IMR-90 (cell line): ENCODE data around the gene GARIN5A. TPM values are rescaled to one million over a fixed set of nuclear protein-coding genes. Genes with fewer than 3 reads are reported as not detected.

ENCODE experiments used
- ATAC-seq: fragments of 200-7000 bp; cut with Tn5 transposase; 2 replicates; pipeline ENCODE4 v1.9.1; 2020; ENCODE audit warnings: low read depth, mild to moderate bottlenecking, moderate library complexity
- BruUV-seq: library from RNA; stranded (reverse); fragments of 400-500 nt; replicated peaks from 2 replicates; lab custom pipeline; 2021; lab: Mats Ljungman, UMichigan
- CTCF ChIA-PET: fragments of 300-600 bp; formaldehyde crosslinking; extraction: SDS; loops from one replicate; lab custom pipeline; 2021; ENCODE audit warnings: antibody characterized with exemption; lab: Yijun Ruan, JAX
- POLR2A ChIA-PET: fragments of 300-600 bp; sonication (Branson Sonifier 250); formaldehyde crosslinking; loops from one replicate; lab custom pipeline; 2022; ENCODE audit warnings: antibody characterized with exemption; ENCODE audit not compliant: unreplicated experiment; lab: Charles Lee
- DNase-seq: peaks from one replicate; pipeline ENCODE4 v3.0.0; 2013
- H2AFZ ChIP-seq: replicated peaks from 2 replicates; pipeline ENCODE3; 2013; ENCODE audit warnings: low read length, mild to moderate bottlenecking; ENCODE audit not compliant: poor library complexity
- H2AK5ac ChIP-seq: 2 replicates; pipeline ENCODE4 v1.6.1; 2013; ENCODE audit warnings: low read depth, low read length, inconsistent platforms
- H2AK9ac ChIP-seq: replicated peaks from 2 replicates; pipeline ENCODE3; 2013; ENCODE audit warnings: mild to moderate bottlenecking, low read depth, low read length, moderate library complexity; ENCODE audit not compliant: poor library complexity
- H2BK120ac ChIP-seq: 2 replicates; pipeline ENCODE4 v1.6.1; 2013; ENCODE audit warnings: low read depth, low read length, inconsistent platforms
- H2BK15ac ChIP-seq: 3 replicates; pipeline ENCODE4 v1.6.1; 2013; ENCODE audit warnings: low read depth, low read length, inconsistent platforms
- H2BK20ac ChIP-seq: 2 replicates; pipeline ENCODE4 v1.6.1; 2013; ENCODE audit warnings: low read depth, mild to moderate bottlenecking, inconsistent platforms, low read length, moderate library complexity
- H2BK5ac ChIP-seq: 2 replicates; pipeline ENCODE4 v1.6.1; 2013; ENCODE audit warnings: mild to moderate bottlenecking, low read depth, low read length, inconsistent platforms; ENCODE audit not compliant: poor library complexity, severe bottlenecking
- H3K14ac ChIP-seq: replicated peaks from 2 replicates; pipeline ENCODE4 v1.6.1; 2013; ENCODE audit warnings: low read depth, low read length, inconsistent platforms
- H3K18ac ChIP-seq: 2 replicates; pipeline ENCODE4 v1.6.1; 2013; ENCODE audit warnings: low read depth, low read length, control low read depth
- H3K23ac ChIP-seq: 2 replicates; pipeline ENCODE4 v1.6.1; 2013; ENCODE audit warnings: low read depth, low read length, inconsistent platforms
- H3K27ac ChIP-seq: 2 replicates; pipeline ENCODE4 v1.5.1; 2013; ENCODE audit warnings: mild to moderate bottlenecking, control low read depth, low read length; ENCODE audit not compliant: insufficient read depth
- H3K27me3 ChIP-seq: 2 replicates; pipeline ENCODE4 v1.6.1; 2013; ENCODE audit warnings: low read length; ENCODE audit not compliant: control insufficient read depth, insufficient read depth
- H3K36me3 ChIP-seq: 2 replicates; pipeline ENCODE4 v1.6.1; 2013; ENCODE audit warnings: low read length, mixed read lengths; ENCODE audit not compliant: control insufficient read depth, insufficient read depth
- H3K4ac ChIP-seq: 2 replicates; pipeline ENCODE4 v1.6.1; 2013; ENCODE audit warnings: low read depth, low read length, inconsistent platforms
- H3K4me1 ChIP-seq: 2 replicates; pipeline ENCODE4 v1.6.1; 2013; ENCODE audit warnings: low read length, mixed read lengths; ENCODE audit not compliant: control insufficient read depth, insufficient read depth
- H3K4me2 ChIP-seq: 2 replicates; pipeline ENCODE4 v1.6.1; 2013; ENCODE audit warnings: low read depth, mild to moderate bottlenecking, control low read depth, low read length, moderate library complexity
- H3K4me3 ChIP-seq: 2 replicates; pipeline ENCODE4 v1.5.1; 2013; ENCODE audit warnings: low read depth, mild to moderate bottlenecking, control low read depth, low read length, moderate library complexity; ENCODE audit not compliant: insufficient read depth
- H3K56ac ChIP-seq: 2 replicates; pipeline ENCODE4 v1.6.1; 2013; ENCODE audit warnings: low read length, inconsistent platforms; ENCODE audit not compliant: insufficient read depth; ENCODE audit errors: extremely low read depth
- H3K79me1 ChIP-seq, 2 experiments: 2 replicates each; pipeline ENCODE4 v1.6.1; 2013; ENCODE audit warnings: low read length in 2 of 2, inconsistent platforms in 1 of 2, low read depth in 1 of 2
- H3K9ac ChIP-seq: 2 replicates; pipeline ENCODE4 v1.6.1; 2013; ENCODE audit warnings: low read depth, low read length, control low read depth
- H3K9me1 ChIP-seq: 2 replicates; pipeline ENCODE4 v1.6.1; 2013; ENCODE audit warnings: low read length, inconsistent platforms; ENCODE audit not compliant: insufficient read depth
- H3K9me3 ChIP-seq: 2 replicates; pipeline ENCODE4 v1.6.1; 2013; ENCODE audit warnings: low read length; ENCODE audit not compliant: control insufficient read depth, insufficient read depth
- H4K20me1 ChIP-seq: 2 replicates; pipeline ENCODE4 v1.6.1; 2013; ENCODE audit warnings: low read length, inconsistent platforms; ENCODE audit not compliant: insufficient read depth
- H4K5ac ChIP-seq: 2 replicates; pipeline ENCODE4 v1.6.1; 2013; ENCODE audit warnings: mild to moderate bottlenecking, low read depth, low read length, control low read depth
- H4K8ac ChIP-seq, 2 experiments: 2 replicates each; pipeline ENCODE4 v1.6.1; 2013; ENCODE audit warnings: low read depth in 2 of 2, low read length in 2 of 2, control low read depth in 1 of 2, inconsistent platforms in 1 of 2
- H4K91ac ChIP-seq: 2 replicates; pipeline ENCODE4 v1.6.1; 2013; ENCODE audit warnings: low read depth, low read length, inconsistent platforms; ENCODE audit not compliant: insufficient read depth
- CEBPB ChIP-seq: IDR thresholded peaks from 2 replicates; pipeline ENCODE4 v1.6.1; 2012; ENCODE audit warnings: low read depth, low read length, improper control_type of control experiment
- CHD1 ChIP-seq: IDR thresholded peaks from 2 replicates; pipeline ENCODE4 v1.6.1; 2012; ENCODE audit warnings: low read depth, low read length, improper control_type of control experiment
- ELK1 ChIP-seq: fragments of 150-350 bp; IDR thresholded peaks from 2 replicates; pipeline ENCODE4 v1.6.1; 2016; ENCODE audit warnings: low read depth, mild to moderate bottlenecking, low read length, moderate library complexity, borderline replicate concordance
- MAFK ChIP-seq: IDR thresholded peaks from 2 replicates; pipeline ENCODE4 v1.6.1; 2012; ENCODE audit warnings: low read depth, low read length, improper control_type of control experiment
- NFE2L2 ChIP-seq: fragments of 150-350 bp; IDR thresholded peaks from 2 replicates; pipeline ENCODE4 v1.6.1; 2016; ENCODE audit warnings: low read depth, mild to moderate bottlenecking, low read length
- RCOR1 ChIP-seq: IDR thresholded peaks from 2 replicates; pipeline ENCODE4 v1.6.1; 2012; ENCODE audit warnings: mild to moderate bottlenecking, low read length, improper control_type of control experiment; ENCODE audit not compliant: insufficient replicate concordance
- USF2 ChIP-seq: fragments of 150-350 bp; IDR thresholded peaks from 2 replicates; pipeline ENCODE4 v1.6.1; 2017; ENCODE audit warnings: mild to moderate bottlenecking, antibody characterized with exemption, low read length, low read depth
- WGBS, 2 experiments: methylation state at CpG; one replicate each; pipeline versions ENCODE4 v1.1.5 to v1.1.7; 2013; ENCODE audit warnings: missing lambda C conversion rate in 2 of 2; ENCODE audit not compliant: insufficient read length in 1 of 2; ENCODE audit errors: extremely low coverage in 2 of 2; 5-methylcytosine and 5-hydroxymethylcytosine counted together
- dilution Hi-C: fragments of 300-500 bp; cut with HindIII; formaldehyde crosslinking; loops from one replicate; pipeline ENCODE4 v1.14.3; 2018; ENCODE audit warnings: low sequenced_read_pairs; ENCODE audit not compliant: unreplicated experiment
- in situ Hi-C: fragments of 300-500 bp; cut with MboI; formaldehyde crosslinking; loops from 3 replicates; pipeline ENCODE4 v1.14.3; 2019; ENCODE audit warnings: low sequenced_read_pairs, inconsistent platforms, mixed read lengths
- intact Hi-C: fragments of 100-400 bp; cut with micrococcal nuclease; formaldehyde crosslinking; loops from 2 replicates; pipeline ENCODE4 v1.10.0; 2022
- polyA plus RNA-seq, 3 experiments: library from polyadenylated mRNA; depleted of rRNA; stranded (reverse); fragments of >200 nt; gene quantifications; 2 replicates each; pipeline ENCODE4 v1.2.3, GENCODE V29; 2012; ENCODE audit warnings: low replicate concordance in 1 of 3
- total RNA-seq: library from RNA; depleted of rRNA; stranded (reverse); fragments of >200 nt; gene quantifications from 2 replicates; pipeline ENCODE4 v1.2.3, GENCODE V29; 2012

The GARIN5A gene
- total and polyA plus RNA-seq, 2 of the 4 experiments (the other 2 are of a cell fraction): 0.53 TPM; not detected in 1

GRCh38 chr19:50517704-50518075 lies 41.0 kb upstream of the GARIN5A start:
- Histone ChIP-seq H3K4me3 (no peak overlapping the region), H3K23ac (no peak overlapping the region), H2AFZ (no peak overlapping the region), H3K4me2 (no peak overlapping the region), H3K14ac (no peak overlapping the region), H3K27ac (no peak overlapping the region), H3K36me3 (no peaks in the 10 kb centered on the region), H2AK5ac (no peak overlapping the region), H3K18ac (no peak overlapping the region), H4K5ac (no peak overlapping the region), H4K8ac (no peak overlapping the region), H3K79me1 (no peaks in the 10 kb centered on the region), H4K91ac (no peak overlapping the region), H3K4ac (no peak overlapping the region), H2BK15ac (no peak overlapping the region), H3K27me3 (no peaks in the 10 kb centered on the region), H2AK9ac (no peak overlapping the region), H3K9ac (no peak overlapping the region), H2BK20ac (no peak overlapping the region), H4K20me1 (no peaks in the 10 kb centered on the region), H2BK120ac (no peak overlapping the region), H3K4me1 (no peaks in the 10 kb centered on the region), H3K56ac (no peak overlapping the region), H3K9me1 (no peaks in the 10 kb centered on the region), H2BK5ac (no peak overlapping the region), H3K9me3 (no peaks in the 10 kb centered on the region)
- no TSS peak for BruUV-seq
- dilution Hi-C loops: no loop called here
- ATAC-seq (no peak), DNase-seq (no peak)
- ChIA-PET CTCF (no interaction called here), POLR2A (no interaction called here)
- WGBS, 2 experiments: 97% methylated on average over 19 of the region's 37 CpGs; no CpG with 5 or more reads in 1 of the 2 experiments
- no peak for TF ChIP-seq NFE2L2
- no peak for TF ChIP-seq ELK1
- no peak for TF ChIP-seq CHD1
- TF ChIP-seq USF2: no peak
- TF ChIP-seq MAFK: no peak
- no peak for TF ChIP-seq CEBPB
- TF ChIP-seq RCOR1: no peak
- intact Hi-C loops: no loop called here
- in situ Hi-C loops: no loop called here
